ENCODE measurements around the gene NMRAL1. TPM values are rescaled to one million over a fixed set of nuclear protein-coding genes. Genes with fewer than 3 reads are reported as not detected.
A peak's percentile ranks its signal among the peaks of the same experiment; 100 is the strongest.

NMRAL1 gene
- total RNA-seq, 1 experiment from 2014 or later: 71.1 TPM

GRCh38 chr16:4508806-4509205 is 34.4 kb upstream of the NMRAL1 start:
- Mint-ChIP-seq H3K27me3 (ENCODE audit: insufficient read depth, unreplicated experiment) (no peaks in the 10 kb centered on the region), H3K4me3 (ENCODE audit: unreplicated experiment) (no peak overlapping the region), H3K9me3 (ENCODE audit: unreplicated experiment) (no peaks in the 10 kb centered on the region), H3K27ac (ENCODE audit: unreplicated experiment) (no peak overlapping the region), H3K36me3 (ENCODE audit: insufficient read depth, unreplicated experiment) (peaks cover 54% of the 10 kb centered on the region), H3K4me1 (ENCODE audit: low read depth, unreplicated experiment) (no peaks in the 10 kb centered on the region)
- TF ChIP-seq, protein P1, sequence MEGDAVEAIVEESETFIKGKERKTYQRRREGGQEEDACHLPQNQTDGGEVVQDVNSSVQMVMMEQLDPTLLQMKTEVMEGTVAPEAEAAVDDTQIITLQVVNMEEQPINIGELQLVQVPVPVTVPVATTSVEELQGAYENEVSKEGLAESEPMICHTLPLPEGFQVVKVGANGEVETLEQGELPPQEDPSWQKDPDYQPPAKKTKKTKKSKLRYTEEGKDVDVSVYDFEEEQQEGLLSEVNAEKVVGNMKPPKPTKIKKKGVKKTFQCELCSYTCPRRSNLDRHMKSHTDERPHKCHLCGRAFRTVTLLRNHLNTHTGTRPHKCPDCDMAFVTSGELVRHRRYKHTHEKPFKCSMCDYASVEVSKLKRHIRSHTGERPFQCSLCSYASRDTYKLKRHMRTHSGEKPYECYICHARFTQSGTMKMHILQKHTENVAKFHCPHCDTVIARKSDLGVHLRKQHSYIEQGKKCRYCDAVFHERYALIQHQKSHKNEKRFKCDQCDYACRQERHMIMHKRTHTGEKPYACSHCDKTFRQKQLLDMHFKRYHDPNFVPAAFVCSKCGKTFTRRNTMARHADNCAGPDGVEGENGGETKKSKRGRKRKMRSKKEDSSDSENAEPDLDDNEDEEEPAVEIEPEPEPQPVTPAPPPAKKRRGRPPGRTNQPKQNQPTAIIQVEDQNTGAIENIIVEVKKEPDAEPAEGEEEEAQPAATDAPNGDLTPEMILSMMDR (IDR thresholded peaks at IDR 0.05; ENCODE audit: insufficient read depth in 1 of 2, low read depth in 1 of 2, low read length in 1 of 2, severe bottlenecking in 1 of 2, unreplicated experiment in 1 of 2): no peak
- ChIA-PET POLR2A (interaction anchor here (0.5 kb wide), 1 partner anchor 18 kb away, joined by 6 read pairs; no protein-coding TSS in a partner anchor), CTCF (interaction anchor here (1.4 to 1.7 kb wide), 3 partner anchors 9 to 40 kb away, joined by 4 to 5 read pairs (median 4); no protein-coding TSS in a partner anchor)
- Histone ChIP-seq H3K4me3 (ENCODE audit: low read depth, low read length) (no peak overlapping the region), H3K36me3 (ENCODE audit: control insufficient read depth, insufficient read depth, low read length) (peaks cover 5% of the 10 kb centered on the region), H3K27me3 (replicated peaks; ENCODE audit: control insufficient read depth, insufficient read depth, low read length) (no peaks in the 10 kb centered on the region), H3K4me1 (no peaks in the 10 kb centered on the region), H3K9me3 (no peaks in the 10 kb centered on the region)
- BruUV-seq (replicated peaks): no TSS peak
- no peak for DNase-seq
- intact Hi-C loops (cut with micrococcal nuclease; ENCODE audit: unreplicated experiment): no loop called here

DNA sequence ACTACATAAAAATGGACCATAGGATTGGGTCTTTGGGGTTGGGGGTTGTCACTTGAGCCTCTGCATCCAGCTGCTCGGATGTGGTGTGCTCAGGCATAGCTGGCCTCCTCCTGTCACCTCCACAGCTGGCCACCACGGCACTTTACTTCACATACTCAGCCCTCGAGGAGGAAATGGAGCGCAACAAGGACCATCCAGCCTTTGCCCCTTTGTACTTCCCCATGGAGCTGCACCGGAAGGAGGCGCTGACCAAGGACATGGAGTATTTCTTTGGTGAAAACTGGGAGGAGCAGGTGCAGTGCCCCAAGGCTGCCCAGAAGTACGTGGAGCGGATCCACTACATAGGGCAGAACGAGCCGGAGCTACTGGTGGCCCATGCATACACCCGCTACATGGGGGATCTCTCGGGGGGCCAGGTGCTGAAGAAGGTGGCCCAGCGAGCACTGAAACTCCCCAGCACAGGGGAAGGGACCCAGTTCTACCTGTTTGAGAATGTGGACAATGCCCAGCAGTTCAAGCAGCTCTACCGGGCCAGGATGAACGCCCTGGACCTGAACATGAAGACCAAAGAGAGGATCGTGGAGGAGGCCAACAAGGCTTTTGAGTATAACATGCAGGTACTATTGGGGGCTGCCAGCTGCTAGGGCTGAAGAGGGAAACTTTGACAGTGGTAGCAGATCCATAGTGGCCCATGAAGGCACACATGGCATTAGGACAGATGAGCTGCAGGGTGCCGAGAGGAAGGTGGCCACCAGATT is 33.3 kb upstream of the NMRAL1 start:
- Histone ChIP-seq H3K9me3 (no peaks in the 10 kb centered on the region), H3K4me3 (ENCODE audit: low read depth, low read length) (no peak overlapping the region), H3K36me3 (ENCODE audit: control insufficient read depth, insufficient read depth, low read length) (peaks cover 5% of the 10 kb centered on the region), H3K4me1 (no peaks in the 10 kb centered on the region), H3K27me3 (replicated peaks; ENCODE audit: control insufficient read depth, insufficient read depth, low read length) (no peaks in the 10 kb centered on the region)
- Mint-ChIP-seq H3K36me3 (ENCODE audit: insufficient read depth, unreplicated experiment) (peaks cover 46% of the 10 kb centered on the region), H3K9me3 (ENCODE audit: unreplicated experiment) (no peaks in the 10 kb centered on the region), H3K27ac (ENCODE audit: unreplicated experiment) (no peak overlapping the region), H3K4me3 (ENCODE audit: unreplicated experiment) (no peak overlapping the region), H3K4me1 (ENCODE audit: low read depth, unreplicated experiment) (no peaks in the 10 kb centered on the region), H3K27me3 (ENCODE audit: insufficient read depth, unreplicated experiment) (no peaks in the 10 kb centered on the region)
- intact Hi-C loops (cut with micrococcal nuclease; ENCODE audit: unreplicated experiment): loop anchor here (2.0 kb wide), 1 partner anchor 41 kb away; no protein-coding TSS in a partner anchor
- CTCF ChIA-PET: interaction anchor here (1.4 kb wide), 2 partner anchors 10 to 41 kb away, joined by 4 to 5 read pairs; no protein-coding TSS in a partner anchor
- no TSS peak for BruUV-seq (replicated peaks)
- TF ChIP-seq, protein P1 (IDR thresholded peaks at IDR 0.05; ENCODE audit: insufficient read depth in 1 of 2, low read depth in 1 of 2, low read length in 1 of 2, severe bottlenecking in 1 of 2, unreplicated experiment in 1 of 2): no peak
- DNase-seq: no peak
- POLR2A ChIA-PET: no interaction called here

GRCh38 chr16:4506450-4506849 is 32.0 kb upstream of the NMRAL1 start:
- ChIA-PET CTCF (interaction anchor here (0.6 to 2.1 kb wide), 3 partner anchors 12 to 42 kb away, joined by 3 to 10 read pairs (median 4); partner anchors contain the start of gene CDIP1), POLR2A (no interaction called here)
- Histone ChIP-seq H3K9me3 (no peaks in the 10 kb centered on the region), H3K4me3 (ENCODE audit: low read depth, low read length) (no peak overlapping the region), H3K36me3 (ENCODE audit: control insufficient read depth, insufficient read depth, low read length) (peaks cover 5% of the 10 kb centered on the region; the same call in 1 of the 2 replicates), H3K4me1 (no peaks in the 10 kb centered on the region), H3K27me3 (replicated peaks; ENCODE audit: control insufficient read depth, insufficient read depth, low read length) (no peaks in the 10 kb centered on the region)
- TF ChIP-seq, protein P1 (IDR thresholded peaks at IDR 0.05; ENCODE audit: insufficient read depth in 1 of 2, low read depth in 1 of 2, low read length in 1 of 2, severe bottlenecking in 1 of 2, unreplicated experiment in 1 of 2): peak; percentile 77 to 82
- Mint-ChIP-seq H3K9me3 (ENCODE audit: unreplicated experiment) (no peaks in the 10 kb centered on the region), H3K4me1 (ENCODE audit: low read depth, unreplicated experiment) (peaks cover 1% of the 10 kb centered on the region), H3K4me3 (ENCODE audit: unreplicated experiment) (no peak overlapping the region), H3K27ac (ENCODE audit: unreplicated experiment) (no peak overlapping the region), H3K27me3 (ENCODE audit: insufficient read depth, unreplicated experiment) (no peaks in the 10 kb centered on the region), H3K36me3 (ENCODE audit: insufficient read depth, unreplicated experiment) (peaks cover 36% of the 10 kb centered on the region)
- intact Hi-C loops (cut with micrococcal nuclease; ENCODE audit: unreplicated experiment): loop anchor here (1.0 to 2.0 kb wide), 2 partner anchors 42 to 79 kb away; no protein-coding TSS in a partner anchor
- peak; percentile 58 for DNase-seq
- BruUV-seq (replicated peaks): no TSS peak
